ENCODE data around the gene CARNS1. TPM values are rescaled to one million over a fixed set of nuclear protein-coding genes. Genes with fewer than 3 reads are reported as not detected.
A peak's percentile ranks its signal among the peaks of the same experiment; 100 is the strongest.

Gene CARNS1
- total and polyA plus RNA-seq, 7 donors: 2.1 to 27.5 (median 7.0) TPM

- intact Hi-C loops (cut with DNase I): no loop called here
- peak overlapping the region; percentile 65 for H3K27ac ChIP-seq
- H3K4me1 ChIP-seq: peaks cover 16% of the 10 kb centered on the region
- peak overlapping the region; percentile 76 for H3K4me3 ChIP-seq
- ATAC-seq: no peak
- H3K36me3 ChIP-seq (ENCODE audit: insufficient read depth in 1 of 2, low read depth in 1 of 2): no peaks in the 10 kb centered on the region
- 1 to 3% (median 1%) methylated on average over 6 to 71 of the region's 78 CpGs for WGBS, 3 donors
- DNase-seq: peak in 1 of 2 donors; percentile 51
- peaks cover 0 to 44% (median 8%) of the 10 kb centered on the region in 3 donors for H3K27me3 ChIP-seq (ENCODE audit: insufficient read depth in 3 of 3, low read length in 2 of 3)
- TF ChIP-seq, protein P1, sequence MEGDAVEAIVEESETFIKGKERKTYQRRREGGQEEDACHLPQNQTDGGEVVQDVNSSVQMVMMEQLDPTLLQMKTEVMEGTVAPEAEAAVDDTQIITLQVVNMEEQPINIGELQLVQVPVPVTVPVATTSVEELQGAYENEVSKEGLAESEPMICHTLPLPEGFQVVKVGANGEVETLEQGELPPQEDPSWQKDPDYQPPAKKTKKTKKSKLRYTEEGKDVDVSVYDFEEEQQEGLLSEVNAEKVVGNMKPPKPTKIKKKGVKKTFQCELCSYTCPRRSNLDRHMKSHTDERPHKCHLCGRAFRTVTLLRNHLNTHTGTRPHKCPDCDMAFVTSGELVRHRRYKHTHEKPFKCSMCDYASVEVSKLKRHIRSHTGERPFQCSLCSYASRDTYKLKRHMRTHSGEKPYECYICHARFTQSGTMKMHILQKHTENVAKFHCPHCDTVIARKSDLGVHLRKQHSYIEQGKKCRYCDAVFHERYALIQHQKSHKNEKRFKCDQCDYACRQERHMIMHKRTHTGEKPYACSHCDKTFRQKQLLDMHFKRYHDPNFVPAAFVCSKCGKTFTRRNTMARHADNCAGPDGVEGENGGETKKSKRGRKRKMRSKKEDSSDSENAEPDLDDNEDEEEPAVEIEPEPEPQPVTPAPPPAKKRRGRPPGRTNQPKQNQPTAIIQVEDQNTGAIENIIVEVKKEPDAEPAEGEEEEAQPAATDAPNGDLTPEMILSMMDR (IDR thresholded peaks at IDR 0.05): no peak
- H3K9me3 ChIP-seq: no peaks in the 10 kb centered on the region
These were observed 43.0 kb upstream of the CARNS1 start for GRCh38 chr11:67372321-67372992.

- ATAC-seq (peak; percentile 30 to 47 (median 39)), DNase-seq (peak; percentile 69 to 73)
- Histone ChIP-seq H3K36me3 (ENCODE audit: insufficient read depth in 1 of 2, low read depth in 1 of 2) (no peaks in the 10 kb centered on the region), H3K27me3 (ENCODE audit: insufficient read depth in 3 of 3, low read length in 2 of 3) (peaks cover 0 to 38% (median 8%) of the 10 kb centered on the region in 3 donors), H3K27ac (peak within 1 kb of the TSS; percentile 65), H3K9me3 (no peaks in the 10 kb centered on the region), H3K4me3 (peak within 1 kb of the TSS; percentile 76), H3K4me1 (peaks cover 16% of the 10 kb centered on the region)
- TF ChIP-seq, protein P1 (IDR thresholded peaks at IDR 0.05): no peak
- 0 to 1% (median 0%) methylated on average over 30 to 71 of the region's 76 CpGs for WGBS, 3 donors
- intact Hi-C loops (cut with DNase I): no loop called here
These were observed 42.4 kb upstream of the CARNS1 start, which contains the start of gene CLCF1 for GRCh38 chr11:67372993-67373647. TSS of gene CLCF1 (minus strand) at chr11:67373598. CDS start at chr11:67373539, 59 bp downstream.

DNA sequence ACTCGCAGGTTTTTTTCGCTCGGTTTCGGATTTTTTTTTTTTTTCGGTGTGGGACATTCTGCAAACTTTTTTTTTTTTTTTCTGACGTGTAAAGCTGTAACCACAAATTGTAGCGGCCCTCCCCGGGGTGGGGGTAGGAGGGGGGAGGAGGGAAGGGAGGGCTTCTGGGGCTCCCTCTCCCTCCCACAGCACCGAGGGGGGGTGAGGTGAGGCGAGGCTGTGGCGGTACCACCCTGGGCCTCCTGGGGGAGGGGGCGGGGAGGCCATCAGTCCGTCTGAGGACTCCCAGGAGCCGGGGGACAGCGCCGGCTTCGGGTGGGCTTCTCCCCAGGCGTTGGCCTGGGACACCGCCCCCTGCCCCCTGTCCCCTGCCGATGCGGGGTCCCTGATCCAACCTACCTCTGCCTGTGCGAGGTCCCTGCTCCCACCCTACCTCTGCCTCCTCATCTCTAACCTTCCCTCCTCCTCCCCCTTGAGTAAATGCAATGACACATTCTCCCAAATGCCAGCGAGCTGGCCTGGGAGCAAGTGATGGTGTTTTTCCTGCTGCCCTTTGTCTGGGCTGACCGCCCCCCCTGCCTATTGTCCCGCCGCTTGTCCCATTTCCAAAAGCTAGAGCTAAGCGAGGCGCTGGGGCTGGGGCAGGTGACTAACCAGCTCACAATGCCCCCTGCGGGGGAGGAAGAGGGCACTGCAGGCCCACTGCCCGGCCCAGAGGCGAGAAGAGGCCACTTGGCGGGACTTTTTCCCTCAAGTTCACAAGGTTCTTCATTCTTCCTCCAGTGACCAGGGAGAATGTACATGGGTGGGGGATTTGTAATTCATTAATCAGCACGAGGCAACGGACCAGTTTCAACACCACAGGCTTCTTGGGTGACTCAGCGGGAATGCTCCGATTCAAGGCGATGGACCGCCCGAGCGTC lies 41.6 kb upstream of the CARNS1 start:
- H3K27me3 ChIP-seq (ENCODE audit: insufficient read depth in 3 of 3, low read length in 2 of 3): peaks cover 0 to 38% (median 8%) of the 10 kb centered on the region in 3 donors
- H3K36me3 ChIP-seq (ENCODE audit: insufficient read depth in 1 of 2, low read depth in 1 of 2): no peaks in the 10 kb centered on the region
- ATAC-seq (peak; percentile 70 to 82 (median 79)), DNase-seq (peak; percentile 84 to 85)
- TF ChIP-seq, protein P1 (IDR thresholded peaks at IDR 0.05): peak; percentile 42
- no peaks in the 10 kb centered on the region for H3K9me3 ChIP-seq
- peak overlapping the region; percentile 65 for H3K27ac ChIP-seq
- peak overlapping the region; percentile 76 for H3K4me3 ChIP-seq
- WGBS, 3 donors: 11 to 22% (median 20%) methylated on average over 24 to 40 of the region's 40 CpGs
- intact Hi-C loops (cut with DNase I): no loop called here
- peaks cover 16% of the 10 kb centered on the region for H3K4me1 ChIP-seq

- Histone ChIP-seq H3K27me3 (ENCODE audit: insufficient read depth in 3 of 3, low read length in 2 of 3) (peaks cover 0 to 38% (median 8%) of the 10 kb centered on the region in 3 donors), H3K9me3 (no peaks in the 10 kb centered on the region), H3K4me3 (peak overlapping the region; percentile 76), H3K27ac (peak overlapping the region; percentile 16), H3K36me3 (ENCODE audit: insufficient read depth in 1 of 2, low read depth in 1 of 2) (no peaks in the 10 kb centered on the region), H3K4me1 (peaks cover 16% of the 10 kb centered on the region)
- peak in 1 of 4 donors; percentile 1 for ATAC-seq
- intact Hi-C loops (cut with DNase I): no loop called here
- DNase-seq: no peak
- TF ChIP-seq, protein P1 (IDR thresholded peaks at IDR 0.05): no peak
- WGBS, 3 donors: 44 to 69% (median 49%) methylated on average over 9 of the region's 9 CpGs
These were observed 40.8 kb upstream of the CARNS1 start for GRCh38 chr11:67374571-67375281.
